HEK293 (cell line): ENCODE measurements around the gene CDCA5.

Experiments
- SP2 ChIP-seq: fragments of 450-650 bp; formaldehyde crosslinking; IDR thresholded peaks from 2 replicates; pipeline ENCODE4 v1.5.1; 2016; ENCODE audit warnings: missing biosample characterization, missing genetic modification characterization
- ZBTB10 ChIP-seq: fragments of 450-650 bp; formaldehyde crosslinking; IDR thresholded peaks from 2 replicates; pipeline ENCODE4 v1.5.1; 2016; ENCODE audit warnings: missing biosample characterization, missing genetic modification characterization
- ZNF223 ChIP-seq: fragments of 450-650 bp; formaldehyde crosslinking; IDR thresholded peaks from 2 replicates; pipeline ENCODE4 v1.5.1; 2016; ENCODE audit warnings: missing biosample characterization, missing genetic modification characterization
- ZNF24 ChIP-seq: fragments of 450-650 bp; formaldehyde crosslinking; IDR thresholded peaks from 2 replicates; pipeline ENCODE4 v1.5.1; 2016; ENCODE audit warnings: missing biosample characterization, missing genetic modification characterization
- ZNF274 ChIP-seq, 2 experiments: fragments of 200-500 bp in 1 of 2; fragments of 450-650 bp in 1 of 2; sonication (Bioruptor generic) in 1 of 2; formaldehyde crosslinking in 1 of 2; IDR thresholded peaks; 2 replicates each; pipeline versions ENCODE4 v1.5.1 to v1.6.1; 2014 to 2016; ENCODE audit warnings: borderline replicate concordance in 1 of 2, inconsistent platforms in 1 of 2, low read length in 1 of 2, missing biosample characterization in 1 of 2, missing genetic modification characterization in 1 of 2
- TF ChIP-seq, protein P1 (sequence below): fragments of 450-650 bp; IDR thresholded peaks from 2 replicates; pipeline ENCODE4 v1.5.1; 2018; ENCODE audit warnings: missing biosample characterization, mild to moderate bottlenecking, missing genetic modification characterization

GRCh38 chr11:65090628-65091027, 6.8 kb upstream of the CDCA5 start:
- no peak for TF ChIP-seq ZNF24 (tag by site-specific recombination)
- TF ChIP-seq, protein P1, sequence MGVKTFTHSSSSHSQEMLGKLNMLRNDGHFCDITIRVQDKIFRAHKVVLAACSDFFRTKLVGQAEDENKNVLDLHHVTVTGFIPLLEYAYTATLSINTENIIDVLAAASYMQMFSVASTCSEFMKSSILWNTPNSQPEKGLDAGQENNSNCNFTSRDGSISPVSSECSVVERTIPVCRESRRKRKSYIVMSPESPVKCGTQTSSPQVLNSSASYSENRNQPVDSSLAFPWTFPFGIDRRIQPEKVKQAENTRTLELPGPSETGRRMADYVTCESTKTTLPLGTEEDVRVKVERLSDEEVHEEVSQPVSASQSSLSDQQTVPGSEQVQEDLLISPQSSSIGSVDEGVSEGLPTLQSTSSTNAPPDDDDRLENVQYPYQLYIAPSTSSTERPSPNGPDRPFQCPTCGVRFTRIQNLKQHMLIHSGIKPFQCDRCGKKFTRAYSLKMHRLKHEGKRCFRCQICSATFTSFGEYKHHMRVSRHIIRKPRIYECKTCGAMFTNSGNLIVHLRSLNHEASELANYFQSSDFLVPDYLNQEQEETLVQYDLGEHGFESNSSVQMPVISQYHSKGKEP (tag by site-specific recombination) = no peak
- TF ChIP-seq ZNF274 (IDR thresholded peaks at IDR 0.05; ENCODE audit: low read length) = no peak
- TF ChIP-seq ZNF274 (tag by site-specific recombination; IDR thresholded peaks at IDR 0.05; ENCODE audit: borderline replicate concordance) = no peak
- TF ChIP-seq SP2 (tag by site-specific recombination) = no peak
- TF ChIP-seq ZBTB10 = no peak
- no peak for TF ChIP-seq ZNF223 (tag by site-specific recombination)
